GM12865 (cell line): ENCODE measurements around the gene SNX32.
"Not testable (repeated sequence)": the region's sequence is repeated elsewhere in the genome, so short reads cannot be mapped to it uniquely, and the experiment has no call there.

Experiments used
- DNase-seq: peaks from one replicate; pipeline ENCODE4 v3.0.0; 2010; ENCODE audit warnings: low read depth
- H3K4me3 ChIP-seq: 2 replicates; pipeline ENCODE4 v1.5.1; 2011; ENCODE audit warnings: mild to moderate bottlenecking, low read depth, low read length, control low read depth
- CTCF ChIP-seq: IDR thresholded peaks from 2 replicates; pipeline ENCODE4 v1.5.1; 2011; ENCODE audit warnings: low read length, control low read depth, low read depth, inconsistent platforms; ENCODE audit not compliant: insufficient read depth; ENCODE audit errors: missing control alignments

SNX32 gene

GRCh38 chr11:65817835-65818680, 15.7 kb upstream of the SNX32 start:
- H3K4me3 ChIP-seq, result peak overlapping the region; percentile 63
- peak; percentile 99 for TF ChIP-seq CTCF
- DNase-seq, result peak; percentile 93

GRCh38 chr11:65821107-65821506, 12.7 kb upstream of the SNX32 start:
- H3K4me3 ChIP-seq, result no peak overlapping the region
- TF ChIP-seq CTCF, result no peak
- no peak for DNase-seq

GRCh38 chr11:65822776-65823528, 10.8 kb upstream of the SNX32 start:
- DNase-seq, result no peak
- no peak overlapping the region for H3K4me3 ChIP-seq
- no peak for TF ChIP-seq CTCF

- H3K4me3 ChIP-seq, result no peak overlapping the region
- no peak for DNase-seq
- no peak for TF ChIP-seq CTCF
These were observed 6.6 kb upstream of the SNX32 start for GRCh38 chr11:65826984-65827735.

GRCh38 chr11:65829459-65829858, 4.3 kb upstream of the SNX32 start:
- DNase-seq, result no peak
- H3K4me3 ChIP-seq, result no peak overlapping the region
- TF ChIP-seq CTCF, result no peak

GRCh38 chr11:65832231-65832630, 1.5 kb upstream of the SNX32 start:
- not testable (repeated sequence) for DNase-seq, H3K4me3 ChIP-seq

GRCh38 chr11:65834202-65834601, 439 bp downstream of the SNX32 start:
- no peak for TF ChIP-seq CTCF
- H3K4me3 ChIP-seq, result peak overlapping the region; percentile 59
- DNase-seq, result no peak
